Measurements from ENCODE around the gene PPP1R13B.

DNA sequence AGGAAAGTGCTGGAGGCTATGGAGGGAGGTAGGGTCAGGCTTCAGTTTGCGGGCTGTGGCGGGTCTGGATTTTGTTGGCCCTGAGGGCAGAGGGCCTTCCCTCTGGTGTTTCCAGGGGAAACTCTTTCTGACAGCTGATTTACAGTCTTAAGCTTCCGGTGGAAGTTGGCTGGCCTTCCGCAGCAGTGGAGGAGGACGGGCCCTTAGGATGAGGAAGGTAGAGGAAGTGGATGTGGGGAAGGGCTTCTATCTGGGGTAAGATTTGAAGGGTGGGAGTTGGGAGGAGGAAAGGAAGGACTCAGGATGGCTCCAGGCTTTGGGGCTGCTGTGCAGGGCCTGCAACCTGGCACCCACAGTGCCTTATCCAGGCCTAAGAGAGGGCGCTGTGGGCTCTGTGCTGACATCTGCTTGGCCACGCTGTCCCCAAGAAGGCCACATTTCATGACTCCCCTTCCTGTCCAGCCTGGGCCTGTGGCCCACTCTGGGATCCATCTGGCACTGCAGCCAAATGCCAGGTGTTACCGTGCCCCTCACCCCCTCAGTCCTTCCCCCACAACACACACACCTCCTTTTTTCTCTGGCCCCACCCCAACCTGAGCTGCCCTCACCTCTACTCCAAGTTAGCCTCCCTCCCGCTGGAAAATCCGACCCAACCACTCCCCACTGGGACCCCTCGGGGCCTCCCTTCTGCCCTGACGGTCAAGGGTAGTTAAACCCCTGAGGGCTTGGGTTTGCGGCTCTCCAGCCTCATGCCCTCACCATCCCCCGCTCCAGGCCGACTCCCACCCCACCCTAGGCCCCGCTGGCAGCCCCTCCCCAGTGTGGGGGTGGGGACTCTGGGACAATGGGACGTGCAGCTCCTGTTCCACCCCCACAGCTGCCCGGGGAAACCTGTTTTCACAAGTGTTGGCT, 7.7 kb upstream of the PPP1R13B start:
- TF ChIP-seq, protein P1, sequence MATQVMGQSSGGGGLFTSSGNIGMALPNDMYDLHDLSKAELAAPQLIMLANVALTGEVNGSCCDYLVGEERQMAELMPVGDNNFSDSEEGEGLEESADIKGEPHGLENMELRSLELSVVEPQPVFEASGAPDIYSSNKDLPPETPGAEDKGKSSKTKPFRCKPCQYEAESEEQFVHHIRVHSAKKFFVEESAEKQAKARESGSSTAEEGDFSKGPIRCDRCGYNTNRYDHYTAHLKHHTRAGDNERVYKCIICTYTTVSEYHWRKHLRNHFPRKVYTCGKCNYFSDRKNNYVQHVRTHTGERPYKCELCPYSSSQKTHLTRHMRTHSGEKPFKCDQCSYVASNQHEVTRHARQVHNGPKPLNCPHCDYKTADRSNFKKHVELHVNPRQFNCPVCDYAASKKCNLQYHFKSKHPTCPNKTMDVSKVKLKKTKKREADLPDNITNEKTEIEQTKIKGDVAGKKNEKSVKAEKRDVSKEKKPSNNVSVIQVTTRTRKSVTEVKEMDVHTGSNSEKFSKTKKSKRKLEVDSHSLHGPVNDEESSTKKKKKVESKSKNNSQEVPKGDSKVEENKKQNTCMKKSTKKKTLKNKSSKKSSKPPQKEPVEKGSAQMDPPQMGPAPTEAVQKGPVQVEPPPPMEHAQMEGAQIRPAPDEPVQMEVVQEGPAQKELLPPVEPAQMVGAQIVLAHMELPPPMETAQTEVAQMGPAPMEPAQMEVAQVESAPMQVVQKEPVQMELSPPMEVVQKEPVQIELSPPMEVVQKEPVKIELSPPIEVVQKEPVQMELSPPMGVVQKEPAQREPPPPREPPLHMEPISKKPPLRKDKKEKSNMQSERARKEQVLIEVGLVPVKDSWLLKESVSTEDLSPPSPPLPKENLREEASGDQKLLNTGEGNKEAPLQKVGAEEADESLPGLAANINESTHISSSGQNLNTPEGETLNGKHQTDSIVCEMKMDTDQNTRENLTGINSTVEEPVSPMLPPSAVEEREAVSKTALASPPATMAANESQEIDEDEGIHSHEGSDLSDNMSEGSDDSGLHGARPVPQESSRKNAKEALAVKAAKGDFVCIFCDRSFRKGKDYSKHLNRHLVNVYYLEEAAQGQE (IDR thresholded peaks at IDR 0.05; ENCODE audit: insufficient read depth in 1 of 2, low read depth in 2 of 2, low read length in 1 of 2) = no peak
- TF ChIP-seq, protein P2, sequence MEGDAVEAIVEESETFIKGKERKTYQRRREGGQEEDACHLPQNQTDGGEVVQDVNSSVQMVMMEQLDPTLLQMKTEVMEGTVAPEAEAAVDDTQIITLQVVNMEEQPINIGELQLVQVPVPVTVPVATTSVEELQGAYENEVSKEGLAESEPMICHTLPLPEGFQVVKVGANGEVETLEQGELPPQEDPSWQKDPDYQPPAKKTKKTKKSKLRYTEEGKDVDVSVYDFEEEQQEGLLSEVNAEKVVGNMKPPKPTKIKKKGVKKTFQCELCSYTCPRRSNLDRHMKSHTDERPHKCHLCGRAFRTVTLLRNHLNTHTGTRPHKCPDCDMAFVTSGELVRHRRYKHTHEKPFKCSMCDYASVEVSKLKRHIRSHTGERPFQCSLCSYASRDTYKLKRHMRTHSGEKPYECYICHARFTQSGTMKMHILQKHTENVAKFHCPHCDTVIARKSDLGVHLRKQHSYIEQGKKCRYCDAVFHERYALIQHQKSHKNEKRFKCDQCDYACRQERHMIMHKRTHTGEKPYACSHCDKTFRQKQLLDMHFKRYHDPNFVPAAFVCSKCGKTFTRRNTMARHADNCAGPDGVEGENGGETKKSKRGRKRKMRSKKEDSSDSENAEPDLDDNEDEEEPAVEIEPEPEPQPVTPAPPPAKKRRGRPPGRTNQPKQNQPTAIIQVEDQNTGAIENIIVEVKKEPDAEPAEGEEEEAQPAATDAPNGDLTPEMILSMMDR (IDR thresholded peaks at IDR 0.05) = no peak
- no peak for TF ChIP-seq TCF7L2 (IDR thresholded peaks at IDR 0.05; ENCODE audit: low read depth, low read length)
- TF ChIP-seq POLR2AphosphoS5 (IDR thresholded peaks at IDR 0.05; ENCODE audit: low read depth, low read length) = no peak
- TF ChIP-seq SIN3A (IDR thresholded peaks at IDR 0.05; ENCODE audit: borderline replicate concordance, insufficient read depth, low read depth, low read length) = no peak
